PC-9 (cell line): ENCODE measurements around the gene TADA2B.

Experiments used
- CTCF ChIP-seq: fragments of 200-600 bp; sonication (generic); conservative IDR thresholded peaks from 2 replicates; pipeline ENCODE4 v1.6.1; 2017; ENCODE audit warnings: mixed run types, antibody characterized with exemption, mild to moderate bottlenecking, moderate library complexity
- EZH2 ChIP-seq: fragments of 200-600 bp; sonication (generic); IDR thresholded peaks from 2 replicates; pipeline ENCODE4 v1.8.0; 2017; ENCODE audit warnings: antibody characterized with exemption, low read depth

- TF ChIP-seq CTCF (no peak), EZH2 (no peak)
Measured at GRCh38 chr4:7104366-7105031, 61.3 kb downstream of the TADA2B start.
